Measurements from ENCODE around the gene NCAN.
"Not testable (repeated sequence)": the region's sequence is repeated elsewhere in the genome, so short reads cannot be mapped to it uniquely, and the experiment has no call there.

The NCAN gene

GRCh38 chr19:19211499-19212420, at the start of gene NCAN:
Gene NCAN, plus strand, starts transcription at chr19:19211958. Its CDS starts 4,996 bp downstream, at chr19:19216954.
- DNase-seq = no peak

- DNase-seq = no peak
Measured at GRCh38 chr19:19162495-19162894, 49.3 kb upstream of the NCAN start.

- DNase-seq = no peak
Measured at GRCh38 chr19:19165396-19165795, 46.4 kb upstream of the NCAN start.

- no peak for DNase-seq
Measured at GRCh38 chr19:19167612-19168011, 44.1 kb upstream of the NCAN start.

GRCh38 chr19:19169236-19170052, 42.3 kb upstream of the NCAN start:
- no peak for DNase-seq

- DNase-seq = peak; percentile 64
Measured at GRCh38 chr19:19170053-19170872, 41.5 kb upstream of the NCAN start, which contains the start of gene MEF2B. Gene MEF2B, minus strand, starts transcription at chr19:19170263. Its CDS starts 19,528 bp downstream, at chr19:19150735.

- DNase-seq = no peak
Measured at GRCh38 chr19:19170873-19171672, 40.7 kb upstream of the NCAN start.

- no peak for DNase-seq
Measured at GRCh38 chr19:19171821-19172532, 39.8 kb upstream of the NCAN start.

GRCh38 chr19:19173243-19173642, 38.5 kb upstream of the NCAN start:
- not testable (repeated sequence) for DNase-seq

GRCh38 chr19:19176950-19177349, 34.8 kb upstream of the NCAN start:
- DNase-seq = no peak

GRCh38 chr19:19179548-19180441, 32.0 kb upstream of the NCAN start:
- no peak for DNase-seq

GRCh38 chr19:19181488-19181998, 30.2 kb upstream of the NCAN start:
- no peak for DNase-seq

GRCh38 chr19:19185853-19186740, 25.7 kb upstream of the NCAN start:
- peak; percentile 37 for DNase-seq

GRCh38 chr19:19186742-19187141, 25.0 kb upstream of the NCAN start:
- DNase-seq = no peak

- no peak for DNase-seq
Measured at GRCh38 chr19:19191768-19192077, 20.0 kb upstream of the NCAN start.

- DNase-seq = peak; percentile 98
Measured at GRCh38 chr19:19192078-19192882, 19.5 kb upstream of the NCAN start, which contains the start of the genes BORCS8 and RFXANK. Gene BORCS8, minus strand, starts transcription at chr19:19192152. Its CDS starts 35 bp downstream, at chr19:19192117. Gene RFXANK, plus strand, starts transcription at chr19:19192258. Its CDS starts 1,689 bp downstream, at chr19:19193947.

- no peak for DNase-seq
Measured at GRCh38 chr19:19192910-19193423, 18.8 kb upstream of the NCAN start.

GRCh38 chr19:19193926-19194325, 17.8 kb upstream of the NCAN start:
- DNase-seq = no peak

All from activated effector memory CD4-positive, alpha-beta T cell treated with Interleukin-2 at 50 U/mL for 16 hours (primary cell).